HG03103 (cell line): ENCODE results near the gene KCND3.
A peak's percentile ranks its signal among the peaks of the same experiment; 100 is the strongest.

Experiments
- ATAC-seq: cut with Tn5 transposase; IDR thresholded peaks from one replicate; pipeline ENCODE4 v1.9.1; 2021; ENCODE audit warnings: low read depth; ENCODE audit not compliant: unreplicated experiment

KCND3 gene

GRCh38 chr1:111789142-111789541 is 200.3 kb downstream of the KCND3 start:
- no peak for ATAC-seq

DNA sequence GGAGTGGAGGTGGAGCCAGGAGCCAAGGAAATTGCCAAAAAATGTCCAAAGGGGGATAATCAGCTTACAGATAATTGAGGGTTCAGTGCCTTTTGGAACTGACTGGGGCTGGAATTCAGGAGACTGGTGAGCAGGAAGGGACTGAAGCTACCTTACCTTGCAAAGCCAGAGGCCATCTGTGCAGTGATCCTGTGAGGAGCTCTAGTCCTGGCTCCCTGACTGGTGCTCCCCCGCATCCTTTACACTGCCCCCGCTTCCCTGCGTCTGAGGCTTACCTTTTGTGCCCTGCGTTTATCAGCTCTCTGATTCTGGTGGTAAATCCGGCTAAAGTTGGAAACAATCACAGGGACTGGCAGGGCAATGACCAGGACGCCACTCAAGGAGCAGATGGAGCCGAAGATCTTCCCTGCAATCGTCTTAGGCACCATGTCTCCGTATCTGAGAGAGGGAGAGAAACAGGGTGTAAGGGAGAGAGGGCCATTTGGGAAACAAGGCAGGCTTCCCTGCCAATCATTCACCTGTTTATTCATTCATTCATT is 202.7 kb downstream of the KCND3 start:
- ATAC-seq: no peak

- no peak for ATAC-seq
Observed at GRCh38 chr1:111784273-111784901, 205.1 kb downstream of the KCND3 start.

- ATAC-seq: no peak
Observed at GRCh38 chr1:111779546-111779945, 209.9 kb downstream of the KCND3 start.

- ATAC-seq: no peak
Observed at GRCh38 chr1:111778541-111779051, 210.9 kb downstream of the KCND3 start.

DNA sequence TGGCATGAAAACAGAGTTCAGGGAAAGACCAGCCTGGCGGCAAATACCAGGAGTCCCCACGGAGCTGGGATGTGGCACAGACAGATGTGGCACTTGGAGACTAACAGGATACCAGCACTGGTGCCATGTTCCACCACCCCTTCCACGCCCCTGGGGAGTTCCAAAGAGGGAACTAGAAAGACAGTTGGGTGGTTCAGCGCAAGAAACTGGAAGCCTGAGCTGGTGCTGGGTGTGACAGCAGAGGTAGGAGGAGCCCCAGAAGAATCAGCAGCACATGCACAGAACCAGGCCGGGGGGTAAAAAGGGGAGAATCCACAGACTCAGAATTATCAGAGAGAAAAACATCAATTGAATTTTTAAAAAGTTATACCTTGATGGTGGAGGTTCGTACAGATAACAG is 211.4 kb downstream of the KCND3 start:
- no peak for ATAC-seq

DNA sequence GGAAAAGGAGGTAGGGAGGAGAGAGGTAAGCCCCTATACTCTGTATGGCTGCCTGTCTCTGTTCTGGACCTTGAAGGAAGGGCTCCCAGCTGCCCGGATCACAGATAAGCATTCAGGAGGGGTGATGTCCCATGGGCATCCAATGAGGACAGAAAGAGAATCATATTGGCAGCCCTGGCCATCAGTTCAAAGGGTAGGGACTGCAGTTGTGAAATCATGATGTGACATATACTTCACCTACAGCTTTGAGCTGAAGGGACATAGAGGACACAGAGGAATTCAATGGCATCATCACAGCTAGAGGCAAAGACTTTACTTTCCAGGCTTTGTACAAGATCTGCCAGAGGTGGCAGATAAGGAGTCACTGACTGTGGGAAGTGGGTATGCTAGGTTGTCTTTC is 212.2 kb downstream of the KCND3 start:
- no peak for ATAC-seq

DNA sequence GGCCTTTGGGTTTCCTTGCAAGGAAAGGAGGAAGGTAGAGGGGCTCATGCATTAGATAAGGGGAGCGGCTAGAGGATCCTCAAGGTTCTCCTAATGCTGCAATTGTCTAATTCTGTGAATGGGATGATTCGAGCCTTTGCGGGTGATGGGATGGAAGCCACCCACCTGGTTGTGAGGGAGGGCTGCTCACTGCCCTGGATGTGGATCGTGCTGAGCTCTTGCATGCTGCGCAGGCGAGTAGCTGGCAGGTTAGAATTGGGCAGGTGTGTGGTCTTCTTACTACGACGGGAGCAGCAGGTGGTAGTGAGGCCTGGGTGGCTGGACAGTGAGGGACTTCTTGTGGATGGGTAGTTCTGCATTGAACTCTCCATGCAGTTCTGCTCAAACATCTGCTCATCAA is 212.6 kb downstream of the KCND3 start:
- ATAC-seq: no peak

DNA sequence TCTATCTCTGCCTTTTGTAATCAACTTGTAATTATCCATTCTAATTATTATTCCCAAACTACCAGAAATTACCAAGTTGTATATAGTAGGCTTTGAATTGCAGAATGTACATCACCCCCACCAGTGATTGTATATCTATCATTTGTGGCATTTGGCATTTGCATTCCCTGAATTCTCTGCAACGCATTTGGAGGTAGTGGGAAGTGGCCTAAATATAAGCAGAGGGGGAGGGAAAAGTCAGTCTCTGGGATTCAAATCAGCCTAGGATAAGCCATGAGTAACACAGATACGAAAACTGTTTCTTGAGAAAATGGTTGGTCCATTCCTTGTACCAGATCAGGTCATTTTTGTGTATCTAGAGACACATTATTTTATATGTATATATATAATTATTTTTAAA is 213.1 kb downstream of the KCND3 start:
- ATAC-seq: no peak

DNA sequence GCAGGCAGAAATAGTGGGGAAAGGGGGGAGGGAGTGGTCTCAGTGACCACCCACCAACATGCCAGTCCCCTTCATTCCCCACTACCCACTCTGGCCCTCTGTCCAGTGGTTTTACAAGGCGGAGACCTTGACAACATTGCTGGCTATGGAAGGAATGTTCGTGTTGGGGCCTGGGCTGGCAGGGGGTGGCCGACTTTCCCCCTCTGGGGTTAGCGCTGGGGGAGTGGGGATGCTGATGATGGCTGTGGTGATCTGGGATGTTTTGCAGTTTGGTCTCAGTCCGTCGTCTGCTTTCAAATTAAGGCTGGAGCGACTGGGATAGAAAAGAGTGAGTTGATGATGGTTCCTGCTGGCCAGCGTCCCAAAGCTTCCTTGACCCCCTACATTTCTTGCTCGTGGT is 213.5 kb downstream of the KCND3 start:
- ATAC-seq: no peak

DNA sequence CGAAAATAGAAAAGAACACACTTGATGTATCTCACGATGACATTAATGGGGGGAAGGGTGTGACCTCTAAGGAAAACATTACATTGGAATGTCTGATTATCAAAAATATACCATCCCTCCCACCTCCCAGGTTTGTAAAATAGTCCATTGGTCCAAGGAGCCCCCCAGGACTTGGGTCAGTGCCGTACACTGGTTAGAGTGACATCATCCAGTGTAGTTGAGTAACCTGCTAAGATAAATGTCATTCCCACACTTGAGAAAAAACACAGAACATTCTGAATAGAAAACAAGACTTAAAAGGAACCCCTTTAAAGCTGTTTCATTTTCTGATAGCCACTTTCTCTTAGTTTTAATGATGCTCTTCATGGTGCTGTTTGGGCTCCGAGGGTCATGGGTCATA is 218.6 kb downstream of the KCND3 start:
- ATAC-seq: no peak

GRCh38 chr1:111769517-111770146 is 219.8 kb downstream of the KCND3 start:
- ATAC-seq: no peak

DNA sequence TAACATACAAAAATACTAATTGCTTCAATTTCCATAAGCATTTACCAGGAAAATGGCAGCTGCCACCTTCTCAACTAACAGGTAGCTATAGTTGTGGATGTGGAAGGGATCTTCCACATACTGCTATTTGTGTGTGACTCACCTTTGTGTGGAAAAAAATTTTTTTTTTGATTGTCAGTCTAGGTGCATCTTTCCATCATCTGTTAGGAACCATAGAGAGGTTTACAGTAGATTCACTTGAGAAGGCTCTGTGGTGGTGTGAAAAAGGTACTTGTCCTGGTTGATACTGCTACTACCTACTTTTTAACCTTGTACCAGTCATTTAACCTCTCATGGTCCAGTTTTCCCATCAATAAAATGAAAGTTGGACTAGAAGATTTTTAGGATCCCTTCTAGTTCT is 220.8 kb downstream of the KCND3 start:
- ATAC-seq: no peak

DNA sequence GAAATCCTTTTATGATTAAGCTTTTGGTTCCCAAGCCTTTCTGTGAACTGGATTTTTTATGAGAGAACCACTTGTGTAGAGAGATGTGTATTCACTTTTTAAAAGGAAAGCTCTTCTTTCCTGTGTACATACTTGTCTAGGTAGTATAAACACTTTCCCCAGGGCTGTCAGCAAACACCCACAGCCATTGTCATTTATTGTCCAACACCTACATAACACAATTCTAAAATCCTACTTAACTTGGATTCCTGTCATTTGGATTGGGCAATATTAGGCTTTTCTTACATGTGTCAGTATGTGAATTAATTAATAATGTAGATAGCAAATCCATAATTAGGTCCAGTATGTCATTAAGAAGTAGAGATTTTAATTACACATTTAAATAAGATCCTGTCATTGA is 221.4 kb downstream of the KCND3 start:
- ATAC-seq: no peak

GRCh38 chr1:111762332-111762731 is 227.1 kb downstream of the KCND3 start:
- no peak for ATAC-seq

DNA sequence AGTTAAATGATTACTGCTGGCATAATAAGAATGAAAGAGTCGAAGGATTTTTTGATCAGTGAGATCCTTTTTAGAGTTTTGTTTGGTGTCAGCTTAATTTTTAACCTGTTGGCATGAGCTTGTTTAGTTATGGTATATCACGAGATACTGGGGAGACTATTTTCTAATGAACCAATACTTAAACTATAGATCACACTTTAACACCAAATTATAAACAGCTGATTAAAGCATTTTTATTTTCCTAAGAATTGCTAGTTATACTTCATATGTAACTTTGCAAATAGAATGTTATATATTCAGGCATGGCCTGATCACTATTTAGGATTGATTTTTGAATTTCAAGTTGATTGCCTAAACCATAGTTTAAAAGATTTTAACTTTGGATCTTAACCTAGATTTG is 227.8 kb downstream of the KCND3 start:
- no peak for ATAC-seq

DNA sequence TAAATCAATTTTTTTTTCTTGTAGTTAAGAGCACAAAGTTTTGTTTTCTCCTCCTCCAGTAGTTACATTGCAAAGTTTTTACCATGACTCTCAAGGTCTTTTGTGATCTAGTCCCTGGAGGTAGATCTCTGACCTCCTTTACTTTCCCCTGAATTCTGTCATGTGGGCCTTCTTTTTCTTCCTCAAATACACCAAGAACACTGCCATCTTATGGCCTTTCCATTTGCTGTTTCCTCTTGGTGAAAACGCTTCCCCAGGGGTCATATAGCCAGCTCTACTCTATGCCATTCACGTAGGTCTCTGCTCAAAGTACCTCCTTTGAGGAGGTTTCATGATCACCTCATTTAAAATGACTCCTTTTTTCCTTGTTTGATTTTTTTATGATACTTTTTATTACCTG is 231.1 kb downstream of the KCND3 start:
- no peak for ATAC-seq

- peak; percentile 5 for ATAC-seq
Observed at GRCh38 chr1:111756124-111756513, 233.3 kb downstream of the KCND3 start.

GRCh38 chr1:111755331-111756123 is 233.9 kb downstream of the KCND3 start, which contains the start of gene DDX20:
Gene DDX20 (plus strand): TSS chr1:111755901. CDS start chr1:111755925, 24 bp downstream.
- peak; percentile 78 for ATAC-seq

DNA sequence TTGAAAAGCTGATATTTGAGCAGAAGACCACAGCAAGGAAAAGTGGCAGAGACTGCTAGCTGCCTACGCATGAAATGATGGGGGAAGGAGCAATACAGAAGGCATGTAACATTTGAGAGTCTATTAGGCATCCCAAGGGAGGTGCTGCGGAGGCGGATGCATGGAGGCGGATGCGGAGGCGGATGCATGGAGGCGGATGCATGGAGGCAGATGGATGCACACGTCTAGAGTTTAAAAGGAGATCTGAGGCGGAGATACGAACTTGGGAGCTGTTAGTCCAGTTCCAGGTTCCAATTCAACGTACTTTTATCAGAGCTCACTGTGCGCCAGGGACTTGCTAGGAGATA is 234.5 kb downstream of the KCND3 start:
- peak; percentile 11 for ATAC-seq

DNA sequence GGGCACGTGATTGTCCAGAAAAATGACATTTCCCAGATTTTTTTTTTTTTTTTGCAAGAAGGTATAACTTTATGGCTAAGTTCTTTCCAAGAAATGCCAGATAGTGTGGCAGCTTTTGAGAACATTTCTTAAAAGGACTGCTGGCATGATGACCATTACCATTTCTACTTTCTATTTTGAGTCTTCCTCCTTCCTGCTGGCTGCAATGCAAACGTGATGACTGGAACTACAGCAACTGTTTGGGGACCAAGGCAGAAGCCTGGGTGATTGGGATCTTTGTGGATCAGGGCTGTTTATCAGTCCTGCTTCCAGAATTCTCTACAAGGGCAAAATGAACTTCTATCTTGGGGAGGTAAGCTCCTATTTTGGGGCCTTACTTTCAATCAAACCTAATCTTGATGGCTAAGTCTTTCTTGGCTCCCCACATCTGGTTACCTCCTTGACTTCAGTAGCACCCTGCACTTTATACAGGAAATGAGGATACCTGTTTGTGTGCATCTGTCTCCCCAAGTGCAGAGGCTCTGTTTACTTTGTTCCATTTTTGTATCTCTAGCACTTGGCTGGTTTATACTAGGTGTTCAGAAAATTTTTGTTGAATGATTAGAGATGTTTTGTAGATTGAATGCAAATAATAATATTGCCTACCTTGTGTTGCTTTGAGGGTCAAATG is 237.4 kb downstream of the KCND3 start:
- ATAC-seq: no peak
